Occipital lobe (tissue), 3 donors: Measurements from ENCODE around the gene ZNF684. TPM values are rescaled to one million over a fixed set of nuclear protein-coding genes. Genes with fewer than 3 reads are reported as not detected.
"Not testable (repeated sequence)": the region's sequence is repeated elsewhere in the genome, so short reads cannot be mapped to it uniquely, and the experiment has no call there.

Experiments used
- DNase-seq: peaks from one replicate; lab custom pipeline; 2025; lab: John Stamatoyannopoulos, UW
- small RNA-seq: library from RNA; depleted of rRNA; stranded (forward); fragments of <200 nt; gene quantifications from one replicate; pipeline ENCODE3, GENCODE V24; 2014
- total RNA-seq: library from RNA; depleted of rRNA; stranded (reverse); fragments of >200 nt; gene quantifications from one replicate; pipeline ENCODE4 v1.2.3, GENCODE V29; 2014

ZNF684 gene
- total RNA-seq, 1 donor from 2014 or later = 6.1 TPM

- DNase-seq = no peak
These were observed 36.4 kb downstream of the ZNF684 start for GRCh38 chr1:40567825-40568224.

GRCh38 chr1:40574805-40575204 is 43.4 kb downstream of the ZNF684 start:
- not testable (repeated sequence) for DNase-seq

DNA sequence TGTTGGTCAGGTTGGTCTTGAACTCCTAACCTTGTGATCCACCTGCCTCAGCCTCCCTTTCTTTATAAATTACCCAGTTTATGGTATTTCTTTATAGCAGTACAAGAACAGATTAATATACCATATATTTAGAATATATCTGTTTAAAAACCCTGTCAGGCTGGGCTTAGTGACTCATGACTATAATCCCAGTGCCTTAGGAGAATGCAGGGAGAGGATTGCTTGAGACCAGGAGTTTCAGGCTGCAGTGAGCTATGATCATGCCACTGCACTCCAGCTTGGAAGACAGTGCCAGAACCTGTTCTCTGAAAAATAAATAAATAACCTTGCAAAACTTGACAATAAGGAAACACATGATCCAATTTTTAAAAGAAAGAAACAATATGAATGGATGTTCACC is 43.9 kb downstream of the ZNF684 start:
- no peak for DNase-seq

- no peak for DNase-seq
These were observed 50.7 kb downstream of the ZNF684 start for GRCh38 chr1:40582116-40582515.

DNA sequence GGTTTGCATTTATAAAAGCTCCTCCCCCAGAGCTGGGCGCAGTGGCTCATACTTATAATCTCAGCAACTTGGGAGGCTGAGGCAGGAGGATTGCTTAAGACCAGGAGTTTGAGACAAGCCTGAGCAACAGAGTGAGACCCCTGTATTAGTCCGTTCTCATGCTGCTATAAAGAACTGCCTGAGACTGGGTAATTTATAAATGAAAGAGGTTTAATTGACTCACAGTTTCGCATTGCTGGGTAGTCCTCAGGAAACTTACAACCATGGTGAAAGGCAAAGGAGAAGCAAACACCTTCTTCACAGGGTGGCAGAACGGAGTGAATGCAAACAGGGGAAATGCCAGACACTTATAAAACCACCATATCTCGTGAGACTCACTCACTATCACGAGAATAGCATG is 52.5 kb downstream of the ZNF684 start:
- DNase-seq = no peak

- DNase-seq = no peak
These were observed 57.1 kb downstream of the ZNF684 start for GRCh38 chr1:40588586-40588985.

DNA sequence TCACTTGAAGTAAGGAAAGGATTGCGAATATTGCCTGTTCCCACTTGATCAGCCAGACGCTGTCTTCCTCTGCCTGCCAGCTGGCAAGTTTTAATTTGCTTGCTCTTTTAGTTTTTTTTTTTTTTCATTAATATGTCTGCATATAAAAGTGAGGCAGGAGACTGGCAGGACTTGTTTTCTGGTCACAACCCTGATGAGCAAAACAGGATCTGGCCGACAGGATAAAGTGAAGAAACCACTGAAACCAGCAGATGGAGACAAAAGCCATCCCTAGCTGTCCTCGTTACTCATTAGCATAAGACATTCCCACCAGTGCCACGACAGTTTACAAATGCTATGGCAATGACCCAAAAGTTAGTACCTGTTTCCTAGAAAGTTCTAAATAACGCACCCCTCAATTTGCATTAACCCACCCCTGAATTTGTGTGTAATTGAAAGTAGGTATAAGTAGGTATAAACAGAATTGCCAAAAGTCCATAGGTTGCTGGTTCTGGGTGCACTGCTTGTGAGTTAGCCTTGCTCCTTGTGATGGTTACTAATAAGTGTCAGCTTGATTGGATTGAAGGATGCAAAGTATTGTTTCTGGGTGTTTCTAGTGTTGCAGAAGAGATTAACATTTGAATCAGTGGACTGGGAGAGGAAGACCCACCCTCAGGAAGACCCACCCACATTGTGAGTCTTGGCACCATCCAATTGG is 60.8 kb downstream of the ZNF684 start:
- DNase-seq = peak; percentile 9

DNA sequence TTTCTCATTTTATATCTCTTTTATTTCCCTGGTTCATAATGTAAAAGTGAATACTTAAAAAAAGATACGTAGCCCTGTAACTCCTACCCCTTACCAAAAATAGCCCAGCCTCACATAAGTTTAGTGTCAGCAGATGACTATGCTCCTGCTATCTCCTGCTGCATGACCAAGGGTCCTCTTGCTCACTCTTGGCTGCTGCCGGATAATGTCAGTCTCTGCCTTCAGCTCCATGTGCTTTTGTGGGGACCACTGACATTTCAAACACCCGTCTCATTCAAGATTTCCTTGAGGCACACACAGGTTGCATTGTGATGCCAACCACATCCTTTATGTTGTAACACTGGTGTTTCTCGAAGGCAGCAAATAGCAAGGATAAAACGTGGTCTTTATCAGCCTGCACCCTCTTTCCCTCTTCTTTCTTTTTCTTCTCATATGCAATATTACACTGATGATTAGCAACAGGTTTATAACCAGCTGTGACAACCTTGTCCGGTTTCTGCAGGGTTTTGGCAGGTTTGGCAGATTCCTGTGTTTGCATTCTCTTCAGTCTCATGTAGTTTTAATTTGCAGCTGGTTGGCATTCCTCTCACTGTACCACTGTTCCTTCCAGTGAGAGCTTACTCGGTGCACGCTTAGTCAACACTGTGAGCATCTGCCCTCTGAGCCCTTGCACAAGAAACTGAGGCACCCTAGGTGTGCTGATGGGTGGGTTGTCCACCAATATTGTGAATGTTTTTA is 62.2 kb downstream of the ZNF684 start:
- DNase-seq = no peak

GRCh38 chr1:40594187-40594531 is 62.7 kb downstream of the ZNF684 start:
- DNase-seq = no peak

- DNase-seq = no peak
These were observed 64.2 kb downstream of the ZNF684 start for GRCh38 chr1:40595623-40596022.

Small RNAs within 50 kb of the gene (small RNA-seq; reads per million reads assigned to genes)
- not detected for gene AL356379.1

Other genes with a start within 250 kb of the ZNF684 start
- 17.5 TPM for gene COL9A2, start 214.4 kb upstream of the ZNF684 start, total RNA-seq
- 24.6 TPM for gene SMAP2, start 157.9 kb upstream of the ZNF684 start, total RNA-seq
- gene ZFP69B, start 81.2 kb upstream of the ZNF684 start, total RNA-seq = 22.0 TPM
- gene ZFP69, start 54.3 kb upstream of the ZNF684 start, total RNA-seq = 15.1 TPM
- 19.2 TPM for gene EXO5, start 22.9 kb upstream of the ZNF684 start, total RNA-seq
- 24.6 TPM for gene RIMS3, start 134.0 kb downstream of the ZNF684 start, total RNA-seq
- gene NFYC, start 160.1 kb downstream of the ZNF684 start, total RNA-seq = 34.6 TPM